Medulla oblongata (tissue), 1 donor: Measurements from ENCODE around the gene ZNF385B.

Source experiments
- DNase-seq: peaks from one replicate; pipeline ENCODE4 v3.0.0-alpha.2; 2015; ENCODE audit errors: extremely low spot score

The ZNF385B gene

DNA sequence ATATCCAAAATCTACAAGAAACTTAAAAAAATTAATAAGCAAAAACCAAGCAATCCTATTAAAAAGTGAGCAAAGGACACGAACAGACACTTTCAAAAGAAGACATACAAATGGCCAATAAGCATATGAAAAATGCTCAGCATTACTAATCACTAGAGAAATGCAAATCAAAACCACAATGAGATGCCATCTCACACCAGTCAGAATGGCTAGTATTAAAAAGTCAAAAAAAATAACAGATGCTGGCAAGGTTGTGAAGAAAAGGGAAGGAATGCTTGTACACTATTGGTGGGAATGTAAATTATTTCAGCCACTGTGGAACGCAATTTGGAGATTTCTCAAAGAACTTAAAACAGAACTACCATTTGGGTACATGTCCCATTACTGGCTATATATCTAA lies 467.9 kb downstream of the ZNF385B start:
- DNase-seq: no peak
